PC-3 (cell line): ENCODE results near the gene AP5S1.

Experiments
- CTCF ChIP-seq: fragments of 300-600 bp; sonication (generic); conservative IDR thresholded peaks from 2 replicates; pipeline ENCODE4 v1.5.1; 2017; ENCODE audit warnings: antibody characterized with exemption, low read depth, mild to moderate bottlenecking, low read length
- EZH2 ChIP-seq: fragments of 300-600 bp; sonication (generic); IDR thresholded peaks from one replicate; pipeline ENCODE4 v1.6.1; 2017; ENCODE audit warnings: antibody characterized with exemption, mild to moderate bottlenecking, low read length; ENCODE audit not compliant: unreplicated experiment
- EZH2phosphoT487 ChIP-seq: fragments of 300-600 bp; sonication (generic); IDR thresholded peaks from 2 replicates; pipeline ENCODE4 v1.6.1; 2018; ENCODE audit warnings: mild to moderate bottlenecking, antibody characterized with exemption, low read length, borderline replicate concordance

- TF ChIP-seq CTCF (no peak), EZH2 (no peak), EZH2phosphoT487 (no peak)
Measured at GRCh38 chr20:3777716-3778629, 42.4 kb upstream of the AP5S1 start.
